Cardiac muscle cell (in vitro differentiated cells and primary cell): ENCODE data around the gene RTP5. TPM values are rescaled to one million over a fixed set of nuclear protein-coding genes. Genes with fewer than 3 reads are reported as not detected.
"Not testable (repeated sequence)": the region's sequence is repeated elsewhere in the genome, so short reads cannot be mapped to it uniquely, and the experiment has no call there.

ENCODE experiments used
- DNase-seq, 2 donors: peaks; one replicate each; pipeline versions ENCODE4 v3.0.0 to v3.0.0-alpha.2; 2010 to 2017; ENCODE audit warnings: low read depth in 1 of 2, low spot score in 1 of 2
- H3K27ac ChIP-seq: fragments of 200-600 bp; sonication (generic); 2 replicates; pipeline ENCODE4 v1.5.1; 2016
- H3K27me3 ChIP-seq: fragments of 200-600 bp; sonication (generic); 2 replicates; pipeline ENCODE4 v1.6.0; 2016; ENCODE audit warnings: control low read depth
- H3K36me3 ChIP-seq: fragments of 200-600 bp; sonication (generic); 2 replicates; pipeline ENCODE4 v1.5.1; 2016; ENCODE audit warnings: control low read depth
- H3K4me1 ChIP-seq: fragments of 200-600 bp; sonication (generic); 2 replicates; pipeline ENCODE4 v1.8.1; 2017; ENCODE audit warnings: low read depth, mild to moderate bottlenecking, mixed run types
- H3K4me3 ChIP-seq: fragments of 200-600 bp; sonication (generic); 2 replicates; pipeline ENCODE4 v1.5.1; 2016; ENCODE audit warnings: mild to moderate bottlenecking
- H3K9me3 ChIP-seq: fragments of 200-600 bp; sonication (generic); 2 replicates; pipeline ENCODE4 v1.5.1; 2017; ENCODE audit warnings: low read depth, mild to moderate bottlenecking, control low read depth
- polyA plus RNA-seq: library from polyadenylated mRNA; unstranded; fragments of >200 nt; fragmentation: Nextera tagmentation; extraction: Ambion mirVana; gene quantifications from 2 replicates; pipeline ENCODE4 v1.2.1, GENCODE V29; 2016
- total RNA-seq: library from RNA; depleted of rRNA; stranded (reverse); fragments of >200 nt; gene quantifications from 2 replicates; pipeline ENCODE4 v1.2.3, GENCODE V29; 2016
- TF ChIP-seq, protein P1 (sequence below): IDR thresholded peaks from 2 replicates; pipeline ENCODE4 v1.5.1; 2012; ENCODE audit warnings: low read depth, mild to moderate bottlenecking, low read length

The RTP5 gene
- total RNA-seq, result not detected in 2 replicates
- polyA plus RNA-seq, result not detected in 2 replicates

DNA sequence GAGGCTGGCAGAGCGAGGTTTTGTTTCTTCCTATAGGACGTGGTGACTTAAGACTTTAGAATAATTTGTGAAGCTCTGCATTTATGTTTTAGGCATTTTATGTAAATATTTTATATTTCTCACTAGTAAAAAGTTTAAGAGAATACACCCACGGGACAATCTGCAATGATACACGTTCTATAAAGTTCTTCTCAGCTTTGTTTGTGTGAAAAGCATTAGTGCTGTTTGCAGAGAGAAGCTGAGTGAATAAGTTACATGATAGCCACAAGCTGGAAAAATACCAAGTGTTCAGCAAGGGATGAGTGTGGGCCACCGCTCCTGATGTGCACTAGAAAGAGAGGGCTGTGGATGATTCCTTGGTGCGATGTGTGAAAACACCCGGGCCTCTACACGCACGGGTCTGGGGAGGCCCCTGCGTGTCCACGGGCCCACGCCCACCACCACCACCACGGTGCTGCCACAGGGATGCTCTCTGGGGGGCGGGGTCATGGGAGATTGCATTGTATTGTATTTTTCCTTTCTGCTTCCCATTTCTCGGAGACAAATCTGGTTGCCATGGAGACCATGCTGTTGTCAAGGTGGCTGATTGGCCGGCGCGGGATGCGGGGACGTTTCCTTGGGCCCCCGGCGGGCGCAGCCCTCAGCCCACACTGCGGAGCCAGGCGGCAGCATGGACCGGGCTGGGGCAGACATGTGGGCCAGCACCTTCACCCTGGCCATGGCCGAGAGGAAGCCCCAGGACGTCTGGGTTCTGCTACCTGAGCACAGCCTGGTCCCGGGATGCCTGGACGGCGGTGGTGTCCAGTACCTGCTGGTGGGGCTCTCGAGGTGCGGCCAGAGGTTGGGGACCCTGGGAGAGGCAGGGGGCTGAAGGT lies at the start of gene RTP5:
RTP5 (plus strand) TSS at position 643 of the 875 bp plus-strand sequence; CDS start at position 671, 28 bp downstream.
- DNase-seq, result no peak
- H3K4me1 ChIP-seq, result no peaks in the 10 kb centered on the region
- H3K9me3 ChIP-seq, result no peaks in the 10 kb centered on the region
- no peaks in the 10 kb centered on the region for H3K27me3 ChIP-seq
- no peak within 1 kb of the TSS for H3K27ac ChIP-seq
- H3K36me3 ChIP-seq, result no peaks in the 10 kb centered on the region
- TF ChIP-seq, protein P1, sequence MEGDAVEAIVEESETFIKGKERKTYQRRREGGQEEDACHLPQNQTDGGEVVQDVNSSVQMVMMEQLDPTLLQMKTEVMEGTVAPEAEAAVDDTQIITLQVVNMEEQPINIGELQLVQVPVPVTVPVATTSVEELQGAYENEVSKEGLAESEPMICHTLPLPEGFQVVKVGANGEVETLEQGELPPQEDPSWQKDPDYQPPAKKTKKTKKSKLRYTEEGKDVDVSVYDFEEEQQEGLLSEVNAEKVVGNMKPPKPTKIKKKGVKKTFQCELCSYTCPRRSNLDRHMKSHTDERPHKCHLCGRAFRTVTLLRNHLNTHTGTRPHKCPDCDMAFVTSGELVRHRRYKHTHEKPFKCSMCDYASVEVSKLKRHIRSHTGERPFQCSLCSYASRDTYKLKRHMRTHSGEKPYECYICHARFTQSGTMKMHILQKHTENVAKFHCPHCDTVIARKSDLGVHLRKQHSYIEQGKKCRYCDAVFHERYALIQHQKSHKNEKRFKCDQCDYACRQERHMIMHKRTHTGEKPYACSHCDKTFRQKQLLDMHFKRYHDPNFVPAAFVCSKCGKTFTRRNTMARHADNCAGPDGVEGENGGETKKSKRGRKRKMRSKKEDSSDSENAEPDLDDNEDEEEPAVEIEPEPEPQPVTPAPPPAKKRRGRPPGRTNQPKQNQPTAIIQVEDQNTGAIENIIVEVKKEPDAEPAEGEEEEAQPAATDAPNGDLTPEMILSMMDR, result no peak
- no peak within 1 kb of the TSS for H3K4me3 ChIP-seq

DNA sequence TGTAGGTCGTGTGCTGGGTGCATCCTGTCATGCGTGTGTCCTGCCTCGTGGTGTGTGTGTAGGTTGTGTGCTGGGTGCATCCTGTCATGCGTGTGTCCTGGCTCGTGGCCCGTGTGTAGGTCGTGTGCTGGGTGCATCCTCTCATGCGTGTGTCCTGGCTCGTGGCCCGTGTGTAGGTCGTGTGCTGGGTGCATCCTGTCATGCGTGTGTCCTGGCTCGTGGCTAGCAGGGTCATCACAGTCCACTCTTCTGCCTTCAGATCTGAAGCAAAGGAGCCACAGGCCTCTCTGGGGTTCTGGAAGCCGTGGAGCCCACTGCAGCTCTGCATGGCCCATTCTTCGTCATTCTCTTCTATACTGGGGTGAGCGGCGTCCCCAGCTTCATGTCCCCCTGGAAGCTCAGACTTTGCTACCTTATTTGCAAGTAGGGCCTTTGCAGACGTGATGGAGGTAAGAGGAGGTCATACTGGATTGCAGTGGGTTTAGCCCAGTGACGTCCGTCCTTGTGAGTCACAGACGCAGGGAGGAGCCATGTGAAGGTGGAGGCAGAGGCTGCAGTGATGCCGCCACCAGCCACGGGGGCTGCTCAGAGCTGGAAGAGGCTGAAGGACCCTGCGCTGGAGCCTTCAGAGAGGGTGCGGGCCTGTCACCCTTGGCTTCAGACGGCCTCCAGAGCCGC lies 49.4 kb upstream of the RTP5 start:
- H3K36me3 ChIP-seq, H3K4me1 ChIP-seq, H3K27ac ChIP-seq, H3K27me3 ChIP-seq, H3K9me3 ChIP-seq, DNase-seq, H3K4me3 ChIP-seq: not testable (repeated sequence)

DNA sequence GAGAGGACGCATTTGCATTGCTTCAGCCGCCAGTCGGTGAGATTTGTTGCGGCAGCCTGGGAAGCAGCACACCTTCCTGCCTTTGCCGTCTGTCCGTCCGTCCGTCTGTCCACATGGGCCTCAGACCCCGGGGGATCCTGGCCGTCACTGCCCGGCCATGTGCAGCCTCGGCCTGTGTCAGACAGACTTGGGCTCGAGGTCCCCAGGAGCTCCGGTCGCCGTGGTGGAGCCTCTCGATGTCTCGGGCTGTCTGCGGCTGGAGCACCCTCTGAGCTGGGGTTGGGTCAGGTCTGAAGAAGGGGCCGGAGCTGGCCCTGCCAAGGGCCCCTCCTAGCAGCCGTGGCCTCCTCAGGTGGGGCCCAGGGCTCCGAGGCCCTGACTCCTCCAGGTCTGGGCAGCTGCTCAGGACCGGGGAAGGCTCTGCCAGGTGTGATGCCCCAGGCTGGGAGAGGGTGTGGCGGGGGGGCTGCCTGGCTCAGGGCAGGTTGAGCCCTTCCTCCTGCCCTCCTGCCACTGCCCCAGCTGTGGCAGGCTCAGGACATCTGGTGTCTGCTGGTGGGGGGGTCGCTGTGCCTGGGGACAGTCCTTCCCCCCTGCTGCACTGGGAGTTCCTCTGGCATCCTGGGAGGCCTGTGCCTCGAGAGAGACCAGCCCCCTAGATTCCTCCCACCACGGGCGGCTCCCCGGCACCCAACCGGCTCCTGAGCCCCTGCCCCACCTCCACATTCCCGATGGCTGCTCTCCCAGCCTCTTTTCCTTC lies 48.7 kb upstream of the RTP5 start:
- no peaks in the 10 kb centered on the region for H3K36me3 ChIP-seq
- TF ChIP-seq, protein P1, result no peak
- H3K27ac ChIP-seq, result no peak overlapping the region
- DNase-seq, result no peak
- no peaks in the 10 kb centered on the region for H3K4me1 ChIP-seq
- no peaks in the 10 kb centered on the region for H3K27me3 ChIP-seq
- no peaks in the 10 kb centered on the region for H3K9me3 ChIP-seq
- H3K4me3 ChIP-seq, result no peak overlapping the region

DNA sequence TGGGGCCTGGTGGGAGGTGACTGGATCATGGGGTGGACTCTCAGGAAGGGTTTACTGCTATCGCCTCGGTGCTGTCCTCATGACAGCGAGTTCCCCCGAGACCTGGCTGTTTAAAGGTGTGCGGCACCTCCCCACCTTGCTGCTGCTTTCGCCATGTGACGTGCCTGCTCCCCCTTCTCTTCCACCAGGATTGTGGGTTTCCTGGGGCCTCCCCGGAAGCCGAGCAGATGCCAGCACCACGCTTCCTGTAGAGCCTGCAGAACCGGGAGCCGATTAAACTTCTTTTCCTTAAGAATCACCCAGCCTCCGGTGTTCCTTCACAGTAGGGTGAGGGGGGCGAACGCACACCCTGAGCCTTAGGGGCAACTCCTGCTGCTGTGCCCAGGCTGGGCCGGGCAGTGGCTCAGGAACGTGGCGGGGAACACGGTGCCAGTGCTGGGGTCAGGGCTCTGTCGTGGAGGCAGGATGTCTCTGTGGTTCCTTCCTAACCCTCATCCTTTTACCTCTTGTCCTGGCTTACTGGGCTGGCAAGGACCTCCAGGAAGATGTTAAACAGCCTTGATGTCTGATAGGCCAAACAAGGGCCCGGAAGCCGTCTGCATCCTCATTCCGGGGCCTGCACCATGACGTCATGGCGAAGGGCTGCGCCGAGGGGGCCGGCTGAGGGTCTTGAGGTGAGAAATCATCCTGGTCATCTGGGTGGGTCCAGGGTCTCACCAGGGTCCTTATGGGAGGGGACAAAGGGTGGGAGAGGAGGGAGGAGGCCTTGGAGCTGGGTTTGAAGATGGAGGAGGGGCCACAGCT lies 47.9 kb upstream of the RTP5 start:
- no peak for DNase-seq
- H3K27me3 ChIP-seq, result no peaks in the 10 kb centered on the region
- no peak overlapping the region for H3K4me3 ChIP-seq
- no peaks in the 10 kb centered on the region for H3K9me3 ChIP-seq
- no peaks in the 10 kb centered on the region for H3K4me1 ChIP-seq
- no peaks in the 10 kb centered on the region for H3K36me3 ChIP-seq
- no peak overlapping the region for H3K27ac ChIP-seq
- TF ChIP-seq, protein P1, result no peak

DNA sequence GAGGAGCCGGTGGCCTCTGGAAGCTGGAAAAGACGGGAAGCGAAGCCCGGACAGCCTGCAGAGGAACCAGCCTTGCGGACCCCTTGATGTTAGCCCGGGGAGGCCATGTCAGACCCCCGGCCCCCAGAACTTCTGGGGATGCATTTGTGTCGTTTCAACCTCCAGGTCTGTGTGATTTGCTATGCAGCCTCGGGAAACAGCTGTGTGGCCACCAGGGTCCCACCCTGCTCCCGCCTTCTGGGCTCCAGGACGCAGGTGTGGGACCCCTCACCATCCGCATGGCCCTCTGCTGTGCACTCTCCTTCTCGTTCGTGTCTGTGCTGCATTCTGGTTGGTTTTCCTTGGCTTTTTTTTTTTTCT lies 47.3 kb upstream of the RTP5 start:
- TF ChIP-seq, protein P1, result no peak
- no peaks in the 10 kb centered on the region for H3K36me3 ChIP-seq
- H3K27ac ChIP-seq, result no peak overlapping the region
- DNase-seq, result no peak
- no peaks in the 10 kb centered on the region for H3K9me3 ChIP-seq
- no peak overlapping the region for H3K4me3 ChIP-seq
- no peaks in the 10 kb centered on the region for H3K4me1 ChIP-seq
- H3K27me3 ChIP-seq, result no peaks in the 10 kb centered on the region

DNA sequence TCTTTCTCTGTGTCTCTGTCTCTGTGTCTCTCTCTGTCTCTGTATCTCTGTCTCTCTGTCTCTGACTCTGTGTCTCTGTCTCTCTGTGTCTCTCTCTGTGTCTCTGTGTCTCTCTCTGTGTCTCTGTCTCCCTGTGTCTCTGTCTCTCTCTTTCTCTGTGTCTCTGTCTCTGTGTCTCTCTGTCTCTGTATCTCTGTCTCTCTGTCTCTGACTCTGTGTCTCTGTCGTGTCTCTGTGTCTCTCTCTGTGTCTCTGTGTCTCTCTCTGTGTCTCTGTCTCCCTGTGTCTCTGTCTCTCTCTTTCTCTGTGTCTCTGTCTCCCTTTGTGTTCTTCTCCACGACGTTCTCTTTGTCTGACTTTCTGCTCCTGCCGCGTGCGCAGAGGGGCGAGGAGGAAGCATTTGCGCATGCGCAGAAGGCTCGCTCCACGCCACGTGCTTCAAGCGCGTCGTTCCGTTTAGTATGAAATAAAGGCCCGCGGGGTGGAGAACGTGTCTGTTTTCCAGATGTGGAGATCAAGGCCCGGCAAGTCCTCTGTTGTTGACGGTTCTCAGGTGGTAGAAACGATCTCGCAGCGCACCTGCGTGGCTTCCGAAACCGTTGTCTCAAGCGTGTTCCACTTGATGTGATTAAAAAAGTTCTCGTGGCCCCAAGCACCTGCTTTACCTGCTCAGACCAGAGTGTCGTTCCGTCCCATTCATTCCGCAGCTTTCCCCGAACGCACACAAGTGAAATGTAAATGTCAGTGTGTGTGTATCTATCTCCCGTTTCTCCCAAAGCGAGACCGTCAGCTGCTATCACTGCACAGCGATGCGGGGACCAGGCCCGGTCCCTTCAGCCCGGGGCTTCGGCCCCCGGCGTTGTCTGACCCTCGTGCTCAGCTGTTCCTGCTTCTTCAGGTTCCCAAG lies 45.7 kb upstream of the RTP5 start:
- H3K9me3 ChIP-seq, H3K27ac ChIP-seq, DNase-seq, H3K4me3 ChIP-seq, H3K4me1 ChIP-seq, H3K27me3 ChIP-seq, H3K36me3 ChIP-seq: not testable (repeated sequence)
